Stimulated activated CD4-positive, alpha-beta T cell treated with anti-CD3 and anti-CD28 coated beads, Interleukin-15, amount 100 ng/mL, for 24 hours (primary cell): Measurements from ENCODE around the gene EIF5AL1.
"Not testable (repeated sequence)": the region's sequence is repeated elsewhere in the genome, so short reads cannot be mapped to it uniquely, and the experiment has no call there.

Source experiments
- DNase-seq: peaks from one replicate; pipeline ENCODE4 v3.0.0-alpha.2; 2020

The EIF5AL1 gene

DNA sequence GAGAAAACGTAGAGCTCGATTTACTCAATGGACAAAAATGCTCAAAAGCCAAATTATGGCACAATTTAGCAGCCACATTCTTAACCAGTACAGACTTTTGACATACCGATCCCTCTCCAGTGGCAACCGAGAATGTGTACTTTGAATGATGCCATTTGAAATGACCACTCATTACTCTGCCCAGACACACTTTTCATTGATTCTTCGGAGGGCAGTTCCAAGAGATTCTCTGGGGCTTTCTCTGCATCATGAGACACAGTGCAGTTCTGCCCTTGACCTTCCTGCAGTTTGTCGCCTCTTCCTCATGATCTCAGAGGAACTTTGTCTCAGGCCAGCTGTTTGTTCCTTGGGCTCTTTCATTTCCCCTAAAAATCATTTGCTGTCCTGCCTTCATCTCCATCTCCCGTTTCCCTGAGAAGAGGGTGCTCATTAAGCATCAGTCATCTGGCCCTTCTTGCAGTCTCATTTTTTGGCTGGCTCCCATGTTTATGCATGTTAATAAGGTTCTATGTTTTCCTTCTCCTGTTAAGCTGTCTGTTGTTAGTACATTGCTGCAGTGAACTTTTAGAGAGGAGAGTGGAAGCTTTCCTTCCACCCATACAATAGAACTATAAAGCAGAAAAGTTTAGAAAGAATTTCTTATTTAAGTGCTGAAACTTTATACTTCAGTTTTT lies 4.3 kb downstream of the EIF5AL1 start:
- not testable (repeated sequence) for DNase-seq

DNA sequence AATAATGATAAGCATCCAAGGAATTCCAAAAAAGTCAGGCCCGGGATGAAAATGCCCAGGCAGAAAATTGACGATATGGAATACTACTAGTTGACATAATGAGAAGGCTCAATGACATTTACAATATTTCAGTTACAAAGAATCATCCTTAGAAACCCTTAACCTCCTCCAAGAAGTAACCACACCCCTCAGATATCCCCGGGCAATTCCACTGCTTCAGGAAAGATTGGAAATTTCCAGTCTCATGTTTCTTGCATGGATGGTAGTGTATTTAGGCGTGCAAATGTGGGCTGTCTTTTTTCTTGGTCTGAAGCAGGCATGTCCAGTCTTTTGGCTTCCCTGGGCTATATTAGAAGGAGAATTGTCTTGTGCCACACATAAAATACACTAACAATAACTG lies 5.2 kb downstream of the EIF5AL1 start:
- DNase-seq, result not testable (repeated sequence)

DNA sequence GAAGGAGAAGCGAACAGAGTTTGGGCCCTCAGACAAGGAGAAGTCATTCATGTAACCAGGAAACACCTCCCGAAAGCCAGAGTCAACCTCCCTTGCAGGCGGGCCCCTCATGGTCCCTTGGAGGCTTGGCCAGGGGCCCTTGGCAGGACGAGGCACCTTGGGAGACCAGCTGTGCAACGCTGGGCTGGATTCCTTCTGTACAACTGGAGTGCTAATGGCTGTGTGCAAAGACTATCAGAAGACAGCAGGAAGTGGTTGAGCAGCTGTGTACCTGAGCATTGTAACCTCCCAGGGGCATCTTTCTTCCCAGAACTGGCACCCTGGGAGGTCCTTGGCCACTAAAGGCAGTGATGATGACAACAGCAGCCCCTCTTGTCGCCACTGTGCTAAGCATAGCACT lies 9.4 kb downstream of the EIF5AL1 start:
- not testable (repeated sequence) for DNase-seq

DNA sequence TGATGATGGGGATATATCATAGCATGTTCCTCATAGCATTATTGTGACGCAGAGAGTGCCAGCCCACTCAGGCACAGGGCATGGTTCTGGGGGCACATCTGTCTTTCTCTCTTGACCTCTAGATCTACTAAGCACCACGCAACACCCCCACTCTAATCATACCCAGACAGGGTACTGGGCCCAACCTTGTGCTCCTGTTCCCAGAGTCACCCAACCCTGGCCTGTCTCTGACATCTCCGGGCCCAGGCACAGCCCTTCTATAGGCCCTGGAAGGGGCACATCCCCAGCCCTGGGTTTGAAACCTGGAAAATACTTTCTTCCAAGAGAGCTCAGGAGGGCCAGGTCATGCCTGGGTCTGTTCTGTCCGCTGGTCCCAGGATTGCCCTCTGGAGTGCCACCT lies 10.1 kb downstream of the EIF5AL1 start:
- not testable (repeated sequence) for DNase-seq

DNA sequence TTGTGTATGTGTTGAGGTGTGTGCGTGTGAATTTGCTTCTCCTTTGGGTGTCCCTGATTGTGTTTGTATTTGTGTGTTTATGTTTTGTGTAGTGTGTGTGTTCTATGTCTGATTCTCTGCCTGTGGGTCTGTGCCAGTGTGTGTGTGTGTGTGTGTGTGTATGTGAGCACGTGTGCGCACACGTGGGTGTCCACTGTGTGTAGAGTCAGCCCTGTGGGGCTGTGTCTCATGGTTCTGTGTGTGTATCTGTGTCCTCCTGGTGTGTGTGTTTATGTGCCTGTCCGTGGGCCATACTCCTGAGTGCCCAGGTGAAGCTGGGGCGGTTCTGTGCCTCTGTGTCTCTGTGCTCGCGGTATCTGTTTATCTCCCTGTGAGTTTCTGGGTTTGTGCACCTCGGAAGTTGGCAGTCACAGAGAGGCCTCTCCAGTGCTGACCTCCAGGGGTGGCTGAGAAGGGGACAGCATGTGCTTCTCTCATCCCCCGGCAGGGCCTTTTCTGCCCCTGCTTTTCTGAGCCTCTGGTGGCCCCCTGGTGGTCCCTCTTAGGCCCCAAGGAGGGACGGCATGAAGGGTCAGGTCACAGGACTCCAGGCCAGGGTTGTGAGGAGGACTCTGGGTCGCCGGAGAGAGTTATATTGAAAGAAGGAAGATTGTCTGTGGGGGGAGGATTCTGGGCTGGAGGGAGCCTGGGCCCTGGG lies 11.0 kb downstream of the EIF5AL1 start:
- DNase-seq, result not testable (repeated sequence)

DNA sequence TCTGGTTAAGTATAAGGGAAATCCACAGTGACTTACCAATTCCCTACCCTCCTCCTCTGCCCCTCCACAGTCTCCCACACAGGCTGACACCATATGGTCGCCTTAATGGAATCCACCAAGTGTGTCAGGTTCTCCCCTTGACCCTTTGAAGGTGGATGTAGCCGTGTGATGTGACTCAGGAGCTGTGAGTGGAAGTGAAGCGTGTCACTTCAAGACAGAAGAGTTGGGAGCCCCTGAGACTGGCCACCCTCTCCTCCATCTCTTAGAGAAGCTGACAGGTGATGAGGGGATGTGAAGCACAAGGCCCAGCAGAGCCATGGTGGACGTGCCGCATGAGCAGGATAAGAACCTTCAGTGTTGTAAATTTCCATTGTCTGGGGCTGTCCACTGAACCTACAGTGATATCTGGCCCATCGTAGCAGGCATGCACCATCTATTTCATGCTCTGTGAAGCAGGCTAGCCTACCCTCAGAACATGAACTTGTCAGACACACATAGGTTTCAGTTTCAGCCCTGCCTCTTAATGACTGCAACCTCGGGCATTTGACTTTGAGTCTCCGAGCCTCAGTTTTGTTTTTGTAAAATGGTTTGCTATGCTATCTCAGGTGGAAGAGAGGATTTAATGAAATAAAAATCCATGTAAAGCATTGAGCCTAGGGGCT lies 12.8 kb downstream of the EIF5AL1 start:
- DNase-seq, result not testable (repeated sequence)

DNA sequence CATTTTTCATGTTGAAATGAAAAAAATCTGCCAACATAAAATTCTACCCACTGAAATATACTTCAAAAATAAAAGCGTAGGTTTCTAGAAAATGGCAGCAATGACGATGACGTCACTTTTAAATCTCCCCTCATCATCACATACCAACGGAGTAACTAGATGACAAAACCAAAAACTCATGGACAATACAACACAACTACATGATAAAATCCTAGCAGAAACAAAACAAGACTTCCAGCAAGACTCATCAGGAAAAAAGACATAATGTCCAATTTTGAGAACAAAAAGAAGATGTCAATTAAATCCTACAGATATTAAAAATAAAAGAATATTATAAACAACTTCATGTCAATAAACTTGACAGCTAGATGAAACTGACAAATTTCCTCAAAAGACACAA lies 15.9 kb downstream of the EIF5AL1 start:
- not testable (repeated sequence) for DNase-seq

DNA sequence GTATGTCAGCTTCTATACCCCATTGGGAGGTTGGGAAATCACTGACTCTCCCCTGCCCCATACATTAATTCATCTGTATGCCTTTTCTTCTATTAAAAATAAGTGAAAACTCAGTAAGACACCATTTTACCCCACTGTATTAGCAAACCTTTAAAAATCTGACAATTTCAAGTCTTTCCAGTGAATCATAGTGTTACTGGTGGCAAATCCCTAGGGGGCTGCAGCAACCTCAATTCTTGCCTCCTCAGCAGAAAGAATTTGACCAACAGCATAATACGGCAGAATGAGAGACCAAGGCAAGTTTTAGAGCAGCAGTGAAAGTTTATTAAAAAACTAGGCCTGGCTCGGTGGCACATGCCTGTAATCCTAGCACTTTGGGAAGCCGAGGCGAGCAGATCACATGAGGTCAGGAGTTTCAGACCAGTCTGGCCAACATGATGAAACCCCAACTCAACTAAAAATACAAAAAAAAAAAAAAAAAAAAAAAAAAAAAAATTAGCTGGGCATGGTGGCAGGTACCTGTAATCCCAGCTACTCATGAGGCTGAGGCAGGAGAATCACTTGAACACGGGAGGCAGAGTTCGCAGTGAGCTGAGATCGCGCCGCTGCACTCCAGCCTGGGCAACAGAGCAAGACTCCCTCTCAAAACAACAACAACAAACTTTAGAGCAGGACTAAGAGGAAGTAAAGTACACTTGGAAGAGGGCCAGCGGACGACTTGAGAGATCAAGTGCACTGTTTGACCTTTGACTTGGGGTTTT lies 21.0 kb downstream of the EIF5AL1 start:
- not testable (repeated sequence) for DNase-seq

DNA sequence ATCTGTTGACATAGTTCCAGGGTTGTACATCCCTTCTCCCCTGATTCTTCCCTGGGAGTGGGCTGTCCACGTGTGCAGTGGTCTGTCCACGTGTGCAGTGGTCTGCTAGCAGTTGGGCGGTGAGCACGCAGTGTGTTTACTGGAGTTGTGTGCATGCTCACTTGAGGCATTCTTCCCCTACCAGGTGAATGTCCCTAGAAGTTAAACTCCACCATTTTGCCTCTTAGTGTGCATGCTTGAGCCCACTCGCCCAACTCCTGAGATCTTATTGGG lies 21.5 kb downstream of the EIF5AL1 start:
- DNase-seq, result not testable (repeated sequence)

DNA sequence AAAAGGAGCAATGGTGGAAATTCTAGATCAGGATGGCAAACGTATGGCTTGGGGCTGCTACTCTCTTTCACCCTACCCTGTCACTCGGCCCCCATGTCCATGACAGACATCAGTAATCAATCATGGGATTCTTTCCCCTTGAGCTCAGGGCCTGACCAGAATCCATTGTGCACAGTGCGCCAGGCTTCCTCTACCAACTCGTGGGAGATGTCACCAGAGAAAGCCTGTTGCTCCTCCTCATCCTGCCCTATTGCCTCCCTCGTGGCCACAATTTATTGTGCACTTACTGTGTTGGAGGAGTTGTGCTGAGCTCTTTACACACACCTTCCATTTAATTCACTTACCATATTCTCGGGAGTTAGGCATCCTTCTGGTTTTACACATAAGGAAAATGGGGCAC lies 26.0 kb downstream of the EIF5AL1 start:
- not testable (repeated sequence) for DNase-seq

DNA sequence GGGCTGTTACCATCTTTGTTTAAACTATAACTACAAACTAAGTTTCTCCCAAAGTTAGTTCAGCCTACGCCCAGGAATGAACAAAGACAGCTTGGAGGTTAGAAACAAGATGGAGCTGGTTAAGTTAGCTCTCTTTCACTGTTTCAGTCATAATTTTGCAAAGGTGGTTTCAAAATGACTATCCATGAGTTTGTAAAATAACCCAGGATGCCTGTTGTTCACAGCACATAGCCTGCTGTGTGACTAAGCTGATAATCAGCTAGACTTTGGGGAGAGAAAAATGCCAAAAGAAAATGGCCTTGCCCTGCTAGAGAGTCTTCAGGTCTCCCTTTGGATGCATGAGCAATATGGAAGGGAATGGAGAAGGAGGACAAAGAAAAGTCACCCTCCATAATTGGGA lies 28.6 kb downstream of the EIF5AL1 start:
- not testable (repeated sequence) for DNase-seq

DNA sequence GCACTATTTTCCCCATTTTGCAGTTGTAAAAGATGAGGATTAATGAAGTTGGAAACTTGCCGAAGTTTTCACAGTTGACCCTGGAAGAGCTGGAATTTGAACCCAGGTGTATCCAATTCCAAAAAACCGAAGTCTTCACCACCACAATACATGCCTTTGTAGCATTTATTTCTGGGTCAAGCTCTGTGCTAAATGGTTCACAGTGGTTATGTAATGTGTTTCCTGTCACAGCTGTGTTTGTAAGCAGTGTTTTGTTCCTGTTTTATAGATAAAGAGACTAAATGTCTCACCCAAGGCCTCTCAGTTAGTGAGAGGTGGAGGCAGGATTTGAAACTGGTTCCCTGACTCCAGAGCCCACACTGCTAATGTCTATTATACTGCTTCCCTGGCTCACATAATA lies 30.3 kb downstream of the EIF5AL1 start:
- no peak for DNase-seq

DNA sequence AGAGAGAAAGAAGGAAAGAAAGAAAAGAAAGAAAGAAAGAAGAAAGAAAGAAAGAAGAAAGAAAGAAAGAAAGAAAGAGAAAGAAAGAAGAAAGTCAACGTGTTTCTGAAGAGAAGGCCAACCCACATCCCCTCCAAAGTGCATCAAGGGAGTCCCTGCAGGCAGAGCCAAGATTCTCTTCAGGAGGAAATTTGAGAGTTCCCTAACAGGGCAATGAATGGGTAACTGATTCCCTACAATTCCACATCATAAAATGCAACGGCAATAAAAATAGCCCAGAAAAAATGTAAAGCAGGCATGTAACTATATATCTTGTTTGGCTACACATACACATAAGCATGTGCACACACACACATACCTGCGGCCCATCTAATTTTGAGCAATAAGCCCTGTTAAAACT lies 32.1 kb downstream of the EIF5AL1 start:
- not testable (repeated sequence) for DNase-seq

DNA sequence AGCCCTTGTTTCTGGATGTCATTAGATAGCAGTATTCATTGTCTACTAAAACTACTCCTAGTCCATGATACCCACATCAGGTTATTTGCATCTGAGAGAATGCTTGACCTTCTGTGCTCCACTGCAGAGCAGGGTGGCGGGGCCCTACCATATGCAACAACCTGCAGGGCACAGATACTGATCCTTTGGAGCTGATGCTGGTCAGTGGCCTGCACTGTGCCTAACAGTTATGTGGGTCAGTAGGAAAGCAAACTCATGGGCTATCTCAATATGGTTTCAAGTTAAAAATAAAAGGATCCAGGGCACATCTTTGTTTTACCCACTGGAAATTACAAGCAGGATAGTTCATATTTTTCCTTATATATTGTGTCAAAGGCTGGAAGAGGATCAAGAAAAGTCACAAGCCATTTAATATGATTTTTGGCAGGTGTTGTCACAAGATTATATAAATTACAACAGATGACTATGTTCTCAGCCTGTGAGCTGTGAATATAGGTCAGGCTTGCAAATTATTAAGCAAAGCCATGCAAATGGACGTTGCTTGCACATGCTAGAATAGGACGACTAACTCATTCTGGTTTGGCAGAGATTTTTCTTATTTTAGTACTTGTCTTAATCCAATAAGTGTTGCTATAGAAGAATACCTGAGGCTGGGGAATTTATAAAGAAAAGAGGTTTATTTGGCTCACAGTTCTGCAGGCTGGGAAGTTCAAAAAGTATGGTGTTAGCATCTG lies 32.8 kb downstream of the EIF5AL1 start:
- DNase-seq, result not testable (repeated sequence)

DNA sequence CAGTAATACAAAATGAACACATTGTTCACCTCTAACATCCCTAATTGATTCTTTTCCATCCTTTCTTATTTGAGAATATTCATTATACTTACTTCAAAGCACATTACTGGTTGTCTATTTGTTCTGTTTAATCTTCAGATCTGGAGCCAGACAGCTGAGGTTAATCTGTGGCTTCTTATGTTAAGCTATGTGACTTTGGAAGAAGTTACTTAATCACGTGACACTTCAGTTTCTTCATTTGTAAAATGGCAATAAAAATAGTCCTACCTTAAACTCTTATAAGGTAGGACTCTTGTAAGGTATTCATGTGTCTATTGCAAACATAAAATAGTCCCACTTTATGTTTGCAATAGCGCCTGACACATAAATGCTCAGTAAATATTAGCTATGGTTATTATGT lies 34.8 kb downstream of the EIF5AL1 start:
- DNase-seq, result not testable (repeated sequence)

DNA sequence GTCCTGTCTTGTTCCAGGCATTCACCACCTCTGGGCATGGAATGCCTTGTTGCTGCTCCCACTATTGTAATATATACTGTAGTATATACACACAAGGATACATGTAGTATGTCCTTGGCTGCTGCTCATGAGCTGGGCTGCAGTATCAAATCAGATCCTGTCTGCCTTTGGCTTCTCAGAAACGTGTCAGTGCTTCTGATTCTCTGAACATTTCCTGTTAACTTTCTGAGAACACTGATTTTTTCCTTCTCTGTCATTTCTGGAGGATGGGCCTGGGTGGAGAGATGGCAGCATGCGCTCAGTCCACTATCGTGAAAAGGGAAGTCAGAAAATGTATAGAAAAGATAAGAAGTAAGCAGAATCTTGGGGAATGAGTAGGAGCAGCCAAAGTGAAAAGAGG lies 35.6 kb downstream of the EIF5AL1 start:
- DNase-seq, result no peak

DNA sequence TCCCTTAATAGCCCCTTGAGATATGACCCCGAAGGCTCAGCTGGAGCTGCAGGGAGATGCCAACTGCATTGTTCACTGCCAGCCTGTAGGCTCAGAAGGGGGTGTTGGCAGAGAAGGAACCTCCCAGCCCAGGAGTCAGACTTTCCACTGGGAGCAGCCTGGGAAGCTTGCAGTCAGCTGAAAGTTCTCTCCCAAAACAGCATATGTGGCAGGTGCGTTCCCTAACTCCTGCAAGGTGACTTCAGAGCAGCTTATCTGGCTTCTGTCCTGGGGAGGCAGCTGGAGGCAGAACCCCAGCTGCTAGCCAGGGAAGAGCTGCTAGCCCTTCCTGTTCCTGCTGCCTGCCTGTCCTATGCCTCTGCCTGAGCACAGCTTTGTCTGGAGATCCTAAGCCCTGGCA lies 39.8 kb downstream of the EIF5AL1 start:
- no peak for DNase-seq

DNA sequence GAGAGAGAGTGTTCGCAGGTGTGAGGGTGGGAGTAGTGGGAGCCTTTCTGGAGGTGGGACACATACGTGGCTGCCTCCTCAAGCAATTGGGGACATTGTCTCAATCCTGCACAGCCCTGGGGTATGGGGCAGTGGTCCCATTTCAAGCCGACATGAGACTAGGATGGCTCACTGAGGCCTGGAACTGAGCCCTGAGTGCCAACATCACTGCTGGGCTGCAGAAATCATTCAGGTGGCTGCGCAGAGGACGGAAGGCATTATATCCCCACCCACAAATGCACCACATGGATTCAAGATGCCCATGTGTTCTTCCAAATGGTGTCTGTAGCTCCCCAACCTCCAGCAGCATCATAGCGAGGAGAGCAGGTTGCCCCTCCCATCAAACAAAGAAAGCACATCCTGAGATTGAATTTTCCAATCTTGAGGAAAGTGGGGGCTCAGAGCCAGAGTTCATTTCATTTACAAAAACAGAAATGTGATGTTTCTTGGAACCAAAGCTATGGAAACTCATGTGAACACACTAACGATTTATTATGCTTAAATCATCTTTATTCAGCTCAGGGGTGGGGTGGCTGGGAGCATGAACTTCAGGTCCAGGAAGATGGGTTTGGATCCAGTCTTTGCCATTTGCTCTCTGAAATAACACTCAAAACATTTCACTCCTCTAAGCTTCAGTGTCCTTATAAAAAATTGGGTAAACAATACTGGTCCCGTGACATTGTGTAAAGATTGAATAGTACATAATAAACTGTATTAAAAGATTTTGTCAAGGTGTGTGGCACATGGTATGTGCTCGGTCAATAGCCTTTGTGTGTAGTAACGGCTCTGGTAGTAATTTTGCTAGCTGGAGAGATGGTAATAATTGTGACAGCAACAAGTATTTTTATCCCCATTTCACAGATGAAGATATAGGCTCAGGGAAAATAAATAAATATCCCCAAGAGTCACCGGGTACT lies 43.3 kb downstream of the EIF5AL1 start:
- no peak for DNase-seq

DNA sequence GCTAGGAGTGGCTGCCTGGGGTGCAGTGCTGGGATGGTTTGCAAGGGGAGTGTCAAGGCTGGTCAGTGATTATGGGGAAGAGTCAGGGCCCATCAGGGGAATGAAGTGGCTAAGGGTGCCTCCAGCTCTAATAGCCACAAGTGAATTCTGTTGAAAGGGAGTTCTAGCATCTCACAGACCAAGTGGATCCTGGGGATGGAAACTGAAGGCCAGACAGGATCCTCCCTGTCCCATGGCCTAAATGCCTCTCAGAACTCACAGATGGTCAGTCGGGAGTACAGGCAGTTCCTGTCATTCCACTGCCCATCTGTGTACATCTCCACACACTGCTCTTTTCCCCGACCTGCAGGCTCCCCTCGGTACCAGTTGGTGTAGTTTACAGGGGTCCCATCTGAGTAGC lies 44.6 kb downstream of the EIF5AL1 start:
- not testable (repeated sequence) for DNase-seq

DNA sequence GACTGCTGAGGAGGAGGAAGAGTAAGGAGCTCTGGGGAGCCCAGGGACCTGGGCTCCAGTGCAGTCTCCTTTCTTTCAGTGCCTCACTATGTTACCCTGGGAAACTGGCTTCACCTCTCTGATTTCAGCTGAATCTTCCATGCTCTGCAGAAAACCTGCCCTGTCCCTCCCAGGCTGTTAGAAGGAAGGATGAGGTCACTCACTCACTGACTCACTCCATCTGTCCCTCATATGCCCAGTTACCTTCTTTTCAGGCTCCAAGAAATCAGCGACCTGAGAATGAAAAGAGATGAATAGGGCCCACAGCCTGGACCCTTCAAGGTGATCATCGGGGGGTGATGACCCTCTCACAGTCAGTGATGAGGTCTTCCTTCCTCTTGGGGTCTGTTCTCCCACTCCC lies 47.4 kb downstream of the EIF5AL1 start:
- no peak for DNase-seq

DNA sequence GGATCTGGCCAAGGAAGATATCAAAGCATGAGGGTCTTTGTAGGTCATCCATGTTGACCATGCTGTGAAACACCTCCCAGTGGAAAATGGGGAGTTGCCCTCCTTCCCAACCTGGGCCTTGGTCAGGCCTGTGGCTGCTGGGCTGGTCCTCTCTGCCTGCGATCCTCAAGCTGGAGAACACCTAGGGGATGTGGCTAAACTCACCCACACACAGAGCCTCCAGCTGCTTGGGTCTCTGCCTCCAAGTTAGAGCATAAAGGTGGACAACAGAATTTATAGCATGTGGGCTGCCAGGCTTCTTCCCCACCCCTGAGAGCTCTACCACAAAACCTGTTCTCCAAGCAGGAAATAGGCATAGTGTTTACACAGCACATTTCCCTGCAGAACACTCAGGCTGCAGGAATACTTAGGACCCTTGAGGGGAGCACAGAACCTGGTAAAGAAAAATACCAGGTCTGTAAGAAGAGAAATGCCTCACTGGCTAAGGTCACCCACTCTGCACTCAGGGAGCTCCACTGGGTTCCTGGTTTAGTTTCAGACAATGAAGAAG lies 47.9 kb downstream of the EIF5AL1 start, which contains the start of gene SFTPA2:
SFTPA2 (minus strand) TSS at position 248 of the 550 bp plus-strand sequence. CDS start 924 bp downstream, outside the sequence.
- no peak for DNase-seq
